ENCODE measurements around the gene PCDHA1.

PCDHA1 gene

DNA sequence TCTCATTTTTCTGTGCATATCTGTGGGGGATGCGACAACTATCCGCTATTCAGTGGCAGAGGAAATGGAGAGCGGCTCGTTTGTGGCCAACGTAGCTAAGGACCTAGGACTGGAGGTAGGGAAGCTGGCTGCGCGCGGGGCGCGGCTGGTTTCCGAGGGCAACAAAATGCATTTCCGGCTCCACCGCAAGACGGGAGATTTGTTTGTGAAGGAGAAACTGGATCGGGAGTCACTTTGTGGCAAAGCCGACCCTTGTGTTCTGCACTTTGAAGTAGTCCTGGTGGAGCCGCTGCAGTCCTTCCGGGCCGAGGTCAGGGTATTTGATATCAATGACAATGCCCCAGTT lies 265.6 kb downstream of the PCDHA1 start:
- ATAC-seq: no peak
